SH-SY5Y (cell line): ENCODE results near the gene USP24.

ENCODE experiments used
- GATA2 ChIP-seq: IDR thresholded peaks from 2 replicates; pipeline ENCODE4 v1.6.1; 2011; ENCODE audit warnings: mild to moderate bottlenecking, low read depth, low read length
- GATA3 ChIP-seq: IDR thresholded peaks from 2 replicates; pipeline ENCODE4 v1.6.1; 2011; ENCODE audit warnings: low read depth, mild to moderate bottlenecking, low read length, moderate library complexity

Gene USP24

GRCh38 chr1:55044617-55045397 lies 170.4 kb downstream of the USP24 start:
- TF ChIP-seq GATA3 (no peak), GATA2 (no peak)

- TF ChIP-seq GATA2 (no peak), GATA3 (no peak)
Measured at GRCh38 chr1:55043726-55044125, 171.4 kb downstream of the USP24 start.

GRCh38 chr1:55043011-55043410 lies 172.2 kb downstream of the USP24 start:
- TF ChIP-seq GATA3 (no peak), GATA2 (no peak)

GRCh38 chr1:55041613-55042012 lies 173.6 kb downstream of the USP24 start:
- TF ChIP-seq GATA3, result no peak
- TF ChIP-seq GATA2, result no peak

- TF ChIP-seq GATA2, result no peak
- no peak for TF ChIP-seq GATA3
Measured at GRCh38 chr1:55040933-55041494, 174.2 kb downstream of the USP24 start.

GRCh38 chr1:55040083-55040932 lies 174.9 kb downstream of the USP24 start:
- TF ChIP-seq GATA3 (no peak), GATA2 (no peak)

- TF ChIP-seq GATA3 (no peak), GATA2 (no peak)
Measured at GRCh38 chr1:55039342-55040082, 175.7 kb downstream of the USP24 start, which contains the start of gene PCSK9. Gene PCSK9 (plus strand): TSS chr1:55039548. CDS start chr1:55039838, 290 bp downstream.

GRCh38 chr1:55038974-55039341 lies 176.2 kb downstream of the USP24 start:
- TF ChIP-seq GATA3, result no peak

GRCh38 chr1:55038552-55038838 lies 176.7 kb downstream of the USP24 start:
- TF ChIP-seq GATA3 (no peak), GATA2 (no peak)

GRCh38 chr1:55037733-55038551 lies 177.2 kb downstream of the USP24 start:
- TF ChIP-seq GATA3 (no peak), GATA2 (no peak)

- TF ChIP-seq GATA3 (no peak), GATA2 (no peak)
Measured at GRCh38 chr1:55035904-55036303, 179.3 kb downstream of the USP24 start.

GRCh38 chr1:55034476-55035133 lies 180.6 kb downstream of the USP24 start:
- TF ChIP-seq GATA3 (no peak), GATA2 (no peak)

- TF ChIP-seq GATA3 (no peak), GATA2 (no peak)
Measured at GRCh38 chr1:55033265-55033614, 181.9 kb downstream of the USP24 start.
